ENCODE measurements around the gene CEP57.

The CEP57 gene

DNA sequence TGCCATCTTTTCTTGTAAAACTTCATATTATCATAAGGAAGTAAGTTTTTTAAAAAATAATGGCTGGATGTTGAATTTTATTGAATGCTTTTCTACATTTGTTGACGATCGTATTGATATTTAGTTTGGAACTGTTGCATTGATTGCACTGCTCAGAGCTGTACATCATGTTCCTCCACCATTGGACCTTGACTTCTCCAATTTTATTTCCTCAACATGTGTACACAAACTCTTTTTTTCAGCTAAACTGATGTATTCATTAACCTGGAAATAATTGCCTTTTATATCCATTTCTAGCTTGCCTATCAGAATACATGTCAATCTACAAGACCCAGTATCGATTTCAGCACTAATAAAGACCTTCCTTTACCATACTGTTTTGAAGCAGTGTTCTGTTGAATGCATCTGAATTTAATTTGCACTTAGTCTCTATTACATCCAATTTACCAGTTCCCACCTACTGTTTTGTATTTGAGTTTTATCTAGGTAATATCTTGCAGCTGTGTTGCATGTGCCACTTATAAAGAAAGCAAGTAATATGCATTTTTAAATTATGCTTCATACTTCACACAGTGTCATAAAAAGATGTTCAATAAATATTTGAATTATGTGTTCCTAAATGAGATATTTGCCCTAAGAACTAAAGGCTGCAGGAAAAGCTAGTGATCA, 5.5 kb downstream of the CEP57 start:
- Histone ChIP-seq H3K4me3 (no peak overlapping the region), H3K4me1 (peaks cover 0 to 11% (median 8%) of the 10 kb centered on the region in 4 donors), H3K36me3 (peaks cover 10 to 14% (median 10%) of the 10 kb centered on the region in 3 donors), H3K9me3 (no peaks in the 10 kb centered on the region), H3K27me3 (no peaks in the 10 kb centered on the region), H3K27ac (no peak overlapping the region)
- intact Hi-C loops (cut with DNase I; ENCODE audit: low total_unique reads), result no loop called here
- DNase-seq, result no peak
- TF ChIP-seq, protein P1, sequence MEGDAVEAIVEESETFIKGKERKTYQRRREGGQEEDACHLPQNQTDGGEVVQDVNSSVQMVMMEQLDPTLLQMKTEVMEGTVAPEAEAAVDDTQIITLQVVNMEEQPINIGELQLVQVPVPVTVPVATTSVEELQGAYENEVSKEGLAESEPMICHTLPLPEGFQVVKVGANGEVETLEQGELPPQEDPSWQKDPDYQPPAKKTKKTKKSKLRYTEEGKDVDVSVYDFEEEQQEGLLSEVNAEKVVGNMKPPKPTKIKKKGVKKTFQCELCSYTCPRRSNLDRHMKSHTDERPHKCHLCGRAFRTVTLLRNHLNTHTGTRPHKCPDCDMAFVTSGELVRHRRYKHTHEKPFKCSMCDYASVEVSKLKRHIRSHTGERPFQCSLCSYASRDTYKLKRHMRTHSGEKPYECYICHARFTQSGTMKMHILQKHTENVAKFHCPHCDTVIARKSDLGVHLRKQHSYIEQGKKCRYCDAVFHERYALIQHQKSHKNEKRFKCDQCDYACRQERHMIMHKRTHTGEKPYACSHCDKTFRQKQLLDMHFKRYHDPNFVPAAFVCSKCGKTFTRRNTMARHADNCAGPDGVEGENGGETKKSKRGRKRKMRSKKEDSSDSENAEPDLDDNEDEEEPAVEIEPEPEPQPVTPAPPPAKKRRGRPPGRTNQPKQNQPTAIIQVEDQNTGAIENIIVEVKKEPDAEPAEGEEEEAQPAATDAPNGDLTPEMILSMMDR (IDR thresholded peaks at IDR 0.05), result no peak

DNA sequence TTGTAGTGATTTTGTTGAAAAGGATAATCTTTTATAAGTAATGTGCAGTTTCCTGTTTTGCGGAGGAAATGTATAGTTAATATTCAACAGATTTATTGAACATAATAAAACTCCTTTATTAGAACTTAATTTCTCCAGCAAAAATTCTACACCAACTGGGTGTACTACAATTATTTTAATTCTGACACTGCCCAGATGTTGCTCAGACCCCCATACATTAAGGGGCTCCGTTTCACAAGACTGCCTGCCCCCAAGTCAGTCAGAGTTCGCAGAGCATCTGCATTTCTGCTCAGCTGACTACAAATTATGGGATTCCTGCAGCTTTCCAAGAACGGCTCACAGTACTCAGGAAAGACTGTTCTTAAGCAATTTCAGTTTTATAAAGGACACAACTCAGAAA, 6.2 kb downstream of the CEP57 start:
- Histone ChIP-seq H3K27ac (no peak overlapping the region), H3K4me3 (no peak overlapping the region), H3K4me1 (peaks cover 0 to 8% (median 4%) of the 10 kb centered on the region in 4 donors), H3K36me3 (peaks cover 10 to 14% (median 13%) of the 10 kb centered on the region in 3 donors), H3K9me3 (no peaks in the 10 kb centered on the region), H3K27me3 (no peaks in the 10 kb centered on the region)
- no peak for DNase-seq
- intact Hi-C loops (cut with DNase I; ENCODE audit: low total_unique reads), result no loop called here
- TF ChIP-seq, protein P1 (IDR thresholded peaks at IDR 0.05), result no peak

DNA sequence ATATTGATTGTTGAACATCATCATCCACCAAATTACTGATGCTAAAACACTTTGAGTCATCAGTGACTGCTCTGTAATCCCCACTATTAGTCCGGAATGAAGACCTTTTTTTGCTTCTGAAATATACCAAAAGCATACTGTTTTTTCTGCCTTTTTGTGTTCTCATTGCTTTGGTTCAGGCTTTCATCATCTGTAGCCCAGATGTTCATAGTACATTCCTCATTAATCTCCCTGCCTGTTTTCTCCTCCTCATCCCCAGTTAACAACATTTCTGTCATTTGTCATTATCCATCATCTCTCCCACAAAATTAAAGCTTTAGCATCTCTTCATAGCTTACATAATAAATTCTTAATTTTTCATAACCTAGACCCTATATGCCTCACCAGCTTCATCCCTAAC, 9.2 kb downstream of the CEP57 start:
- Histone ChIP-seq H3K27ac (no peak overlapping the region), H3K27me3 (no peaks in the 10 kb centered on the region), H3K36me3 (peaks cover 10 to 14% (median 13%) of the 10 kb centered on the region in 3 donors), H3K4me3 (no peak overlapping the region), H3K4me1 (peaks cover 0 to 5% (median 0%) of the 10 kb centered on the region in 4 donors), H3K9me3 (no peaks in the 10 kb centered on the region)
- intact Hi-C loops (cut with DNase I; ENCODE audit: low total_unique reads), result no loop called here
- no peak for DNase-seq
- TF ChIP-seq, protein P1 (IDR thresholded peaks at IDR 0.05), result no peak

DNA sequence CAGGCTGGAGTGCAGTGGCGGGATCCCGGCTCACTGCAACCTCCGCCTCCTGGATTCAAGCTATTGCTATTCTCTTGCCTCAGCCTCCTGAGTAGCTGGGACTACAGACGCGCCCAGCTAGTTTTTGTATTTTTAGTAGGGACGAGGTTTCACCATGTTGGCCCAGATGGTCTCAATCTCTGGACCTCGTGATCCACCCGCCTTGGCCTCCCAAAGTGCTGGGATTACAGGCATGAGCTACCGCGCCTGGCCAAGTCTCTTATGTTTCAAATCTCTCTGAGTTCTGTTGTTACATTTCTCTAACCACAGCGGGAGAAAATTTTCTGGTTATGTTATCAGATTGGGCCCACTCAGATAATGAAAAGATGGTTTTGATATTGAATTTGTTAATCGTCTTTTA, 10.1 kb downstream of the CEP57 start:
- peaks cover 0 to 5% (median 0%) of the 10 kb centered on the region in 4 donors for H3K4me1 ChIP-seq
- TF ChIP-seq, protein P1 (IDR thresholded peaks at IDR 0.05), result no peak
- intact Hi-C loops (cut with DNase I; ENCODE audit: low total_unique reads), result no loop called here

DNA sequence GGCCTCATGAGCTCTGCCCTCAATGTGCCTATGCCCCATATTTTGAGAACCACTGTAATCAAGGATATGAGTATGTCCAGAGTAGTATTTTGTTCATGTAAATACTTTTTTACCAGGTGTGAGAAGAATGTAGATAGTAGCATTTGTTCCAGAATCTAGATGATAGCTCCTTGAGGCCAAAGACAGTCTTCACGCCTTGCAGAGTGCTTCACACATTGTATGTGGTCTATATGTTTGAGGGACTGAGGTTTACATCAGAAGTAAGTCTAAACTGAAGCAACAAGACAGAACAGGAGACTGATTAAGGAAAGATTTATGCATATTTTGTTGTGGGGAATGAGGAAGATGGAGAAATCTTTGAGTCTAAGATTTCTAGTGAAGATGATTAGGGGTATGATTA, 12.5 kb downstream of the CEP57 start:
- no peak overlapping the region for H3K27ac ChIP-seq
- peaks cover 0 to 5% (median 0%) of the 10 kb centered on the region in 4 donors for H3K4me1 ChIP-seq
- intact Hi-C loops (cut with DNase I; ENCODE audit: low total_unique reads), result no loop called here
- TF ChIP-seq, protein P1 (IDR thresholded peaks at IDR 0.05), result no peak
- no peak overlapping the region for H3K4me3 ChIP-seq
- H3K36me3 ChIP-seq, result peaks cover 10 to 23% (median 22%) of the 10 kb centered on the region in 3 donors
- no peak for DNase-seq
- H3K9me3 ChIP-seq, result no peaks in the 10 kb centered on the region
- H3K27me3 ChIP-seq, result no peaks in the 10 kb centered on the region

More for the DNA sequence above, 10.1 kb downstream of the CEP57 start:
- Histone ChIP-seq H3K27ac (no peak overlapping the region), H3K9me3 (no peaks in the 10 kb centered on the region), H3K4me3 (no peak overlapping the region), H3K27me3 (no peaks in the 10 kb centered on the region), H3K36me3 (peaks cover 10 to 14% (median 13%) of the 10 kb centered on the region in 3 donors)
- no peak for DNase-seq

All from tibial artery (tissue), 4 donors.